ENCODE results near the gene MMP2. TPM values are rescaled to one million over a fixed set of nuclear protein-coding genes. Genes with fewer than 3 reads are reported as not detected.

Gene MMP2
- total and polyA plus RNA-seq, 2 of the 8 experiments (the other 6 are each of a cell fraction or from before 2014, with no cell fraction given): 33.6 to 58.2 TPM

DNA sequence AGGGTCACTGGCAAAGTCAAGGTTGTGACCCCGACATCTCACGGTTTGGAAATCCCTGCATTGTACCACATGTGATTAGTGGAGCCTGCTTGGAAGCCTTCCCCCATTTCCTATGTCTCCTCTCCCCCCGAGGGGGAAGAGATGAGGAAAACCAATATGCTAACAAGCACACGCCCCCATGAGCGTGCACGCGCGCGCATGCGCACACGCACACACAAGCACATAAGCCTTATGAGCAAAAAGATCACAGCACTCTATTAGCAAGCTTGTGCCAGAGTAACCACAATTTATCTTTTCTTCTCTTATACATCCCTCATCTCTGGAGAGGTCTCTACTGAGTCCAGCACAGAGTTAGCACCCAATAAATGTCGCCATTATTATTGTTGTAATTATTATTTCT is 31.8 kb upstream of the MMP2 start:
- no peak overlapping the region for H2BK15ac ChIP-seq (ENCODE audit: low read length)
- CTCF ChIA-PET (ENCODE audit: partially characterized antibody): no interaction called here
- no peak overlapping the region for H3K18ac ChIP-seq (ENCODE audit: extremely low read depth, low read length)
- no peak overlapping the region for H4K91ac ChIP-seq (replicated peaks; ENCODE audit: insufficient read length, low read length)
- H2AK5ac ChIP-seq (ENCODE audit: low read depth, low read length): no peak overlapping the region
- no peak overlapping the region for H3K23ac ChIP-seq (ENCODE audit: insufficient read length)
- no peaks in the 10 kb centered on the region for H3K4me1 ChIP-seq (replicated peaks in 1 of 4; ENCODE audit: control insufficient read depth in 3 of 4, insufficient read depth in 4 of 4, low read length in 3 of 4)
- H3K79me1 ChIP-seq (ENCODE audit: low read depth, low read length): no peaks in the 10 kb centered on the region
- no peak overlapping the region for H3K56ac ChIP-seq (replicated peaks; ENCODE audit: insufficient read length, low read depth, low read length)
- H3K4me2 ChIP-seq (ENCODE audit: insufficient read depth in 1 of 2, low read depth in 2 of 2, low read length in 2 of 2): no peak overlapping the region
- FAIRE-seq: no peak
- WGBS, 2 experiments (ENCODE audit: extremely low coverage in 1 of 2, insufficient coverage in 1 of 2, insufficient read length in 1 of 2, insufficient replicate concordance in 2 of 2, low coverage in 1 of 2, low lambda C conversion rate in 2 of 2, missing lambda C conversion rate in 1 of 2): 94% methylated on average over 12 of the region's 12 CpGs; no CpG with 5 or more reads in 1 of the 2 experiments
- no peak overlapping the region for H2BK12ac ChIP-seq (ENCODE audit: low read depth, low read length)
- H2AFZ ChIP-seq (ENCODE audit: low read length): no peak overlapping the region
- no peak overlapping the region for H3K9ac ChIP-seq (replicated peaks in 1 of 4; ENCODE audit: extremely low read depth in 1 of 4, low read depth in 3 of 4, low read length in 3 of 4)
- H3K4me3 ChIP-seq (ENCODE audit: extremely low read depth in 1 of 4, insufficient read depth in 2 of 4, low read depth in 3 of 4, low read length in 4 of 4): no peak overlapping the region
- H4K20me1 ChIP-seq (replicated peaks in 1 of 2; ENCODE audit: control insufficient read depth in 1 of 2, insufficient read depth in 2 of 2, low read length in 2 of 2): no peaks in the 10 kb centered on the region
- TF ChIP-seq BACH1 (IDR thresholded peaks at IDR 0.05; ENCODE audit: low read length) (no peak), RBBP5 (IDR thresholded peaks at IDR 0.05; ENCODE audit: borderline replicate concordance, low read depth, low read length) (no peak), SIRT6 (IDR thresholded peaks at IDR 0.05; ENCODE audit: low read length) (no peak)
- POLR2A ChIA-PET (ENCODE audit: partially characterized antibody): no interaction called here
- H3K79me2 ChIP-seq (ENCODE audit: control insufficient read depth in 1 of 2, insufficient read depth in 2 of 2, low read length in 2 of 2): no peaks in the 10 kb centered on the region
- H3K9me3 ChIP-seq (ENCODE audit: insufficient read depth in 2 of 2, low read depth in 1 of 2, low read length in 1 of 2): no peaks in the 10 kb centered on the region
- no peak overlapping the region for H2BK20ac ChIP-seq (ENCODE audit: low read length)
- H4K5ac ChIP-seq (ENCODE audit: insufficient read length, low read depth, low read length): no peak overlapping the region
- H2BK120ac ChIP-seq (replicated peaks; ENCODE audit: low read depth, low read length): no peak overlapping the region
- H3K27me3 ChIP-seq (replicated peaks in 1 of 4; ENCODE audit: control insufficient read depth in 3 of 4, extremely low read depth in 1 of 4, insufficient read depth in 3 of 4, low read length in 3 of 4): no peaks in the 10 kb centered on the region
- no peak overlapping the region for H2BK5ac ChIP-seq (ENCODE audit: low read depth, low read length)
- H3K23me2 ChIP-seq (ENCODE audit: low read depth, low read length): peaks cover 4% of the 10 kb centered on the region; the same call in 1 of the 2 replicates
- H3K36me3 ChIP-seq (ENCODE audit: control insufficient read depth in 2 of 4, insufficient read depth in 4 of 4, low read length in 3 of 4): no peaks in the 10 kb centered on the region
- no peak overlapping the region for H3K27ac ChIP-seq (ENCODE audit: low read depth, low read length)
- no peak overlapping the region for H3K14ac ChIP-seq (ENCODE audit: insufficient read length)
- no peak for DNase-seq (ENCODE audit: low read depth in 1 of 2, low spot score in 2 of 2)
- H3K4ac ChIP-seq (replicated peaks; ENCODE audit: insufficient read length, low read depth, low read length): no peak overlapping the region
- no peak overlapping the region for H4K8ac ChIP-seq (ENCODE audit: extremely low read depth, insufficient read depth, low read length)
